IMR-90 (cell line): ENCODE data around the gene SPTB.

Experiments
- BHLHE40 ChIP-seq: fragments of 150-350 bp; IDR thresholded peaks from 2 replicates; pipeline ENCODE4 v1.6.1; 2016; ENCODE audit warnings: mild to moderate bottlenecking, low read depth, low read length
- CHD1 ChIP-seq: IDR thresholded peaks from 2 replicates; pipeline ENCODE4 v1.6.1; 2012; ENCODE audit warnings: low read depth, low read length, improper control_type of control experiment
- FOS ChIP-seq: fragments of 150-350 bp; IDR thresholded peaks from 2 replicates; pipeline ENCODE4 v1.6.1; 2016; ENCODE audit warnings: low read depth, low read length
- MXI1 ChIP-seq: IDR thresholded peaks from 2 replicates; pipeline ENCODE4 v1.6.1; 2012; ENCODE audit warnings: low read depth, mild to moderate bottlenecking, low read length, moderate library complexity, borderline replicate concordance
- NFE2L2 ChIP-seq: fragments of 150-350 bp; IDR thresholded peaks from 2 replicates; pipeline ENCODE4 v1.6.1; 2016; ENCODE audit warnings: low read depth, mild to moderate bottlenecking, low read length
- POLR2A ChIP-seq: IDR thresholded peaks from 2 replicates; pipeline ENCODE4 v1.6.1; 2012; ENCODE audit warnings: mild to moderate bottlenecking, low read depth, low read length
- RAD21 ChIP-seq: IDR thresholded peaks from 2 replicates; pipeline ENCODE4 v1.6.1; 2012; ENCODE audit warnings: low read length, improper control_type of control experiment
- RCOR1 ChIP-seq: IDR thresholded peaks from 2 replicates; pipeline ENCODE4 v1.6.1; 2012; ENCODE audit warnings: mild to moderate bottlenecking, low read length, improper control_type of control experiment; ENCODE audit not compliant: insufficient replicate concordance
- RFX5 ChIP-seq: IDR thresholded peaks from 2 replicates; pipeline ENCODE4 v1.8.0; 2012; ENCODE audit warnings: low read depth, mild to moderate bottlenecking, low read length, moderate library complexity
- SMC3 ChIP-seq: fragments of 150-350 bp; IDR thresholded peaks from 2 replicates; pipeline ENCODE4 v1.6.1; 2016; ENCODE audit warnings: low read depth, mild to moderate bottlenecking, antibody characterized with exemption, low read length, moderate library complexity
- TF ChIP-seq, protein P1 (sequence below): conservative IDR thresholded peaks from 2 replicates; pipeline ENCODE4 v1.5.1; 2012; ENCODE audit warnings: mild to moderate bottlenecking, low read depth, low read length, improper control_type of control experiment
- TF ChIP-seq, protein P2 (sequence below): fragments of 150-350 bp; IDR thresholded peaks from 2 replicates; pipeline ENCODE4 v1.6.1; 2017; ENCODE audit warnings: mild to moderate bottlenecking, antibody characterized with exemption, low read length, low read depth
- TF ChIP-seq, protein P3 (sequence below): fragments of 150-350 bp; IDR thresholded peaks from 2 replicates; pipeline ENCODE4 v1.6.1; 2016; ENCODE audit warnings: low read depth, mild to moderate bottlenecking, low read length, moderate library complexity, borderline replicate concordance

DNA sequence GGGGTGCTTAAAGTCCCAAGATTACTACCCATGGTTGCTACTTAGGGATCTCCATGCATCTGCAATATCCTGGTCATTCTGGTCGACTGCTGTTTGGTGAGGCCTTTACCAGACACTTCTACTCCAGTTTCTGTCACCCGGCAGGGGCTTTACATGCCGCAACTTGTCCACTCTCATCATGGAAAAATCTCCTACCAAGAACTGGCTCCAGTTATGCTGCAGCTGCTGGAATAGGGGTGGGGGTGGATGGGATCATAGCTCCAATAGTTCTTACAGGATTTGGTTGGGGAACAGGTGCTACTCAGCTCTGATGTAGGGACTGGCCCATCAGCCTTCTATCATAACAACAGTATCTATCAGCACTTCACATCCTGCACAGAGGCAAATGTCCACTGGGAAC lies 51.6 kb downstream of the SPTB start:
- TF ChIP-seq, protein P1, sequence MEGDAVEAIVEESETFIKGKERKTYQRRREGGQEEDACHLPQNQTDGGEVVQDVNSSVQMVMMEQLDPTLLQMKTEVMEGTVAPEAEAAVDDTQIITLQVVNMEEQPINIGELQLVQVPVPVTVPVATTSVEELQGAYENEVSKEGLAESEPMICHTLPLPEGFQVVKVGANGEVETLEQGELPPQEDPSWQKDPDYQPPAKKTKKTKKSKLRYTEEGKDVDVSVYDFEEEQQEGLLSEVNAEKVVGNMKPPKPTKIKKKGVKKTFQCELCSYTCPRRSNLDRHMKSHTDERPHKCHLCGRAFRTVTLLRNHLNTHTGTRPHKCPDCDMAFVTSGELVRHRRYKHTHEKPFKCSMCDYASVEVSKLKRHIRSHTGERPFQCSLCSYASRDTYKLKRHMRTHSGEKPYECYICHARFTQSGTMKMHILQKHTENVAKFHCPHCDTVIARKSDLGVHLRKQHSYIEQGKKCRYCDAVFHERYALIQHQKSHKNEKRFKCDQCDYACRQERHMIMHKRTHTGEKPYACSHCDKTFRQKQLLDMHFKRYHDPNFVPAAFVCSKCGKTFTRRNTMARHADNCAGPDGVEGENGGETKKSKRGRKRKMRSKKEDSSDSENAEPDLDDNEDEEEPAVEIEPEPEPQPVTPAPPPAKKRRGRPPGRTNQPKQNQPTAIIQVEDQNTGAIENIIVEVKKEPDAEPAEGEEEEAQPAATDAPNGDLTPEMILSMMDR = no peak
- no peak for TF ChIP-seq POLR2A
- no peak for TF ChIP-seq FOS
- TF ChIP-seq SMC3 = no peak
- TF ChIP-seq RFX5 = no peak
- no peak for TF ChIP-seq RAD21
- TF ChIP-seq, protein P2, sequence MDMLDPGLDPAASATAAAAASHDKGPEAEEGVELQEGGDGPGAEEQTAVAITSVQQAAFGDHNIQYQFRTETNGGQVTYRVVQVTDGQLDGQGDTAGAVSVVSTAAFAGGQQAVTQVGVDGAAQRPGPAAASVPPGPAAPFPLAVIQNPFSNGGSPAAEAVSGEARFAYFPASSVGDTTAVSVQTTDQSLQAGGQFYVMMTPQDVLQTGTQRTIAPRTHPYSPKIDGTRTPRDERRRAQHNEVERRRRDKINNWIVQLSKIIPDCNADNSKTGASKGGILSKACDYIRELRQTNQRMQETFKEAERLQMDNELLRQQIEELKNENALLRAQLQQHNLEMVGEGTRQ = no peak
- no peak for TF ChIP-seq NFE2L2
- TF ChIP-seq MXI1 = no peak
- TF ChIP-seq, protein P3, sequence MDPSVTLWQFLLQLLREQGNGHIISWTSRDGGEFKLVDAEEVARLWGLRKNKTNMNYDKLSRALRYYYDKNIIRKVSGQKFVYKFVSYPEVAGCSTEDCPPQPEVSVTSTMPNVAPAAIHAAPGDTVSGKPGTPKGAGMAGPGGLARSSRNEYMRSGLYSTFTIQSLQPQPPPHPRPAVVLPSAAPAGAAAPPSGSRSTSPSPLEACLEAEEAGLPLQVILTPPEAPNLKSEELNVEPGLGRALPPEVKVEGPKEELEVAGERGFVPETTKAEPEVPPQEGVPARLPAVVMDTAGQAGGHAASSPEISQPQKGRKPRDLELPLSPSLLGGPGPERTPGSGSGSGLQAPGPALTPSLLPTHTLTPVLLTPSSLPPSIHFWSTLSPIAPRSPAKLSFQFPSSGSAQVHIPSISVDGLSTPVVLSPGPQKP = no peak
- no peak for TF ChIP-seq BHLHE40
- no peak for TF ChIP-seq RCOR1
- TF ChIP-seq CHD1 = no peak
